ENCODE measurements around the gene CHD2.
A peak's percentile ranks its signal among the peaks of the same experiment; 100 is the strongest.

CHD2 gene

GRCh38 chr15:92885224-92886041 lies 14.7 kb upstream of the CHD2 start:
- no peak for DNase-seq (ENCODE audit: low spot score)

GRCh38 chr15:92886042-92886537 lies 14.0 kb upstream of the CHD2 start:
- no peak for DNase-seq (ENCODE audit: low spot score)

DNA sequence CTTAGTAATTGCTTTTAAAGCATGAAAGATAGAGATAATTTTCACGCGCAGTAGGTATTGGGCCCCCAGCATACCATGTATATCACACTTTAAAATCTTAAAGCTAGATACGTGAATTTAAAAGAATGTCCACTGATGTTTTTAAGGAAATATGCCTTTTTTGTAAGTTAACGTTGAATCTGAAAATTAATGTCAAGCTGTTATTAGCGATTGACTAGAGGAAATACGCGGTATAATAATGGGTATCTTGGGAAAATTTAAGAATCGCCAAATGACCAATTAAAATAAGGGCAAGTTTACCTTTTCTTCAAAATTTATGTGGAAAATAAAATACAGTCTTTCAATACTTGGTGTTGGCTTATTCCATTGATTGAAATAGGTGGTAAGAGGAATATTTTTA lies 13.3 kb upstream of the CHD2 start:
- no peak for DNase-seq (ENCODE audit: low spot score)

DNA sequence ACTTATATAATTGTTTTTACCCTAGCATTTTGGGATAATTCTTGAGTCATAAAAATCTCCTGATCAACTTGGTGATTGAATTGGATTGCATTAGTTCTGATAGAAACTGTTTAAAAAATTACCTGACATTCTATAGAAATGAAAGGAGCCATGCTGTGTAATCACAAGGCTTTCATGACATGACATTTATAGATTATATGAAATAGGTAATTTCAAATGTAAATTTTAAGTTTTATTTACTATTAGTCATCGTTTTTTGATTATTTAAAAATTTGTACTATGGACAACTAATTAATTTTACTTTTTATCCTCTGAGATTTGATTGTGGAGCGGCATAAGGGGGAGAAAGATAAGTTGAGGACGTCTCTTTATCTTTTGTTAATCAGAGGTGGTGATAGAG lies 12.3 kb upstream of the CHD2 start:
- no peak for DNase-seq (ENCODE audit: low spot score)

DNA sequence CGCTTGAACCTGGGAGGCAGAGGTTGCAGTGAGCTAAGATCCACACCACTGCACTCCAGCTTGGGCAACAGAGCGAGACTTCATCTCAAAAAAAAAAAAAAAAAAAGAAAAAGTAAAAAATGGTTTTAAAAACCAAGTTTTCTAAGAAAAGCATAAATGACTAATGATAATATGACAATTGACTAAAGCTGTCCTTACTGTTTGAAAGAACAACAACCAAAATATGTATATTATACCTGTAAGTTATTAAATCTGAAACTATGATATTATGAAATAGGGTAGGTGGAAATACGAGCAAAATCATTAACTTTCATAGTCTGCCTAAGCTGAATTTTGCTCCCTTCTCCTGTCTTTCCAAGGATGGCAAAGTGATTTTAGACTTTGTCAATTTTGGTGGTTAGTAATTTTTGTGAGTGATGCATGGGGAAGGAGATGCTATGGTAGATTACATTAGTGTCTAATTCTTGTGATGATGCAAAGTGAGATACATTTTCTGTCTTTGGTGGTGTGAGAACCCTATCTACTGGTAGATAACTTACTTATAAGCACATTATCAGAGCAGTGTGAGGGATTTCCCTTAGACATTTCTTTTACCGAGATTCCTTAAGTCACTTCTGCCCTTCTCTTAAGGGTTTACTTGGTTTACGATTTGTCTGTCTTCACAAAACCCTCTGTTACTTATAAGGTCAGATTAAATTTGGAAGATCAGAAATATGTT lies 10.6 kb upstream of the CHD2 start:
- DNase-seq (ENCODE audit: low spot score): no peak

- no peak for DNase-seq (ENCODE audit: low spot score)
Observed at GRCh38 chr15:92891533-92892200, 8.5 kb upstream of the CHD2 start.

DNA sequence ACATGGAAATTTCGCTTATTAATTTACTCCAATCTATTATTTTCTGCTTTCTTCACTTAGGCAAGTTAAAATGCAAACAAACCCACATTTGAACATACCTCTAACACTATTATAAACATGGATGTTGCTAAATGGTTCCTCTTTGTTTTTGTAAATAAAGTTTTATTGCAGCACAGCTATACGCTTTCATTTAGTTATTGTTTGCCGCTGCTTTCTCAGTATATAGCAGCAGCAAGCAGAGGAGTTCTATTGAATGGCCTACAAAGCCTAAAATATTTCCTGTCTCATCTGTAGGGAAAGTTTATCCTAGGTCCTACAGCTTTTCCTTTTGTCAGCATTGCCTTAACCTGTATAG lies 7.9 kb upstream of the CHD2 start:
- DNase-seq (ENCODE audit: low spot score): no peak

GRCh38 chr15:92893200-92893599 lies 6.9 kb upstream of the CHD2 start:
- DNase-seq (ENCODE audit: low spot score): no peak

DNA sequence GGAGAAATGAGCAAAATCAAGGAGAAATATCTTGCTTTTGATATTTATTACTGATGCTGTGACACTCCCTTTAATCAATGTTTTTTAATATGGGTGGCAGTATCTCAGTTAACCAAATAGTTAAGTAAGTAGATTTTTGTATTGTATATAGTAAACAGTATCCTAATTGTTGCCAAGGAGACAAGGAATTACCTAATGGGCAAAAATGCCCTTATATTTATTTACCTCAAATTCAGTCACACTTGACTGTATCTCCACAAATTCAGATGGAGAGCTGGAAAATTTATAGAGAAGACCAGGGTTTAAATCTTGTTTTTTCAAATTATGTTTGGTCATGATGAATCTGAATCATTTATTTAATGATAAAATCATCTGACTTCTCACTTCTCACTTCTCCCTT lies 3.6 kb upstream of the CHD2 start:
- no peak for DNase-seq (ENCODE audit: low spot score)

DNA sequence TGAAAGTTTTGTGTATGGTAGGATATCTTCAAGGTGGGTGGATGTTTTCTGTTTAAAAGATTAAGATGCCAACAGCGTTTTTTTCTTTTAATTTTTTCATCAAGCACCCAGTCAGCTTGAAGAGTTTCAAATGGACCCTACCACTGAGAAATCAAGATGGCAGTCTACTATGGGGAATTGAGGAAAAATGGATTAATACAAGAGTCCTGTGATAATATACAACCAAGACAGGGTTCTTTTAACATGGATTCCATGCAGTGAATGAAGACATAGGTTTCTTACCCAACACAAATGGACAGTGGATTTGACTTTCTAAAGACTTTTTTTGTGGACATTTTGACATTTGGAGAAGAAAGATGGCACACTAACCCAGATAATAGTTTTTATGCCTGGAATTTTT lies 2.5 kb upstream of the CHD2 start:
- DNase-seq (ENCODE audit: low spot score): no peak

GRCh38 chr15:92898988-92899582 lies 1.0 kb upstream of the CHD2 start:
- DNase-seq (ENCODE audit: low spot score): no peak

DNA sequence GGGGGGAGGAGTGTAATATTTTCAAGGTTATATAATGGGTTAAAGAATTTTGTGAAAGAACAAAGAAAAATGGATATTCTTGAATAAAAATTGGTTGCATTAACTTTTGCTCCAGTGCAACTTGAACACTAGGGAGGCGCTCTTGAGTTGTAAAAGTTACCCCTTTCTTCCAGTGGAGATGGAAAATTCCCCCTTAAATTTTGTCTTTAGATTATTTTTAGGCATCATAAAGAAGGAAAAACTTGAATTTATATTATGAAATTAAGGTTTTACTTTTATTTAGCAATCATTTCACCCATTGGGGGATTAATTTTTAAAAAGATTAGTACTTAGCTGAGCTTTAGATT lies 550 bp upstream of the CHD2 start:
- no peak for DNase-seq (ENCODE audit: low spot score)

GRCh38 chr15:92900731-92901071 lies 577 bp downstream of the CHD2 start:
- no peak for DNase-seq (ENCODE audit: low spot score)

DNA sequence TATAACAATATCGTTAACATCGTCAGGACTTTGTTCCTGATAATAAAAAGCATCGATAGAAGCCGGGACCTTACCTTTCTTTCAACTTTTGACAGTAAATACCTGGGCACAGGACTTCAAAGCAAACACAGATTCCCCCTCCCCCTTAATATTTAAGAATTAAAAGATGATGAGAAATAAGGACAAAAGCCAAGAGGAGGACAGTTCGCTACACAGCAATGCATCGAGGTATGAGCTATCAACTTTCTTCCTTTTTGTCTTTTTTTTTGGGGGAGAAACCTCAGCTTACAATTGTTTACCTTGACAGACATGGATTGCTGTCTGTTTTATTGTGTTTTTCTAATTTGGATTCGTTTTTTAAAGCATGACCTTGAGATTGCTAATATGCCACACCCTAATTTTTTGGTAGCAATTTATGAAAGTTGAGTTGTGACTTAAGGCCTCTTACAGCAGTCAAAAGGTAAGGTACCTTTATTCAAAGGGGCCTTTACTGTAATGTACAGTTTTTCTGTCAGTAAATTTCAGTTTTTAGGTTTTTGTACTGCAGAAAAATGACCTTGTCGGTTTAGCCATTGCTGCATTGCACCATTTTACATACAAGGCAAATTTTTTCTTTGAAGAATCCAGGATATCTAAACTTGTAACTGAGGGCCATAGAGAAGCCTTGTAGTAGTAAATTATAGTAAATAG lies 1.1 kb downstream of the CHD2 start:
- DNase-seq (ENCODE audit: low spot score): no peak

- no peak for DNase-seq (ENCODE audit: low spot score)
Observed at GRCh38 chr15:92901995-92902394, 1.9 kb downstream of the CHD2 start.

GRCh38 chr15:92902737-92903593 lies 2.8 kb downstream of the CHD2 start:
- DNase-seq (ENCODE audit: low spot score): no peak

DNA sequence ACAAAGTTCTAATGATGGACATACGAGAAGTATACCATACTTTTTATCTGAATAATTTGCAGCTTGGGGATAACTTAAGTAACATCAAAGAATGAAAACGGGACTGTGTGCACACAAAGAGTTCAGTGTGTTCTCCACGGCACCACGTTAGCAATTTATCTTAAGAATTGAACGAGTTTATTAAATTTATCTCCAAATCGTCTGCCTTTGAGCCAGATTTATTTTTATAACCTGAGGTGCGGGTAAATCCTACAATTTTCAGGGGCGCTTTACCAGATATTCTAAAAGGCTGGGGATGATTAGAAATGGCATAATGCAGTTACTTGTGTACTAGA lies 3.5 kb downstream of the CHD2 start:
- DNase-seq (ENCODE audit: low spot score): no peak

DNA sequence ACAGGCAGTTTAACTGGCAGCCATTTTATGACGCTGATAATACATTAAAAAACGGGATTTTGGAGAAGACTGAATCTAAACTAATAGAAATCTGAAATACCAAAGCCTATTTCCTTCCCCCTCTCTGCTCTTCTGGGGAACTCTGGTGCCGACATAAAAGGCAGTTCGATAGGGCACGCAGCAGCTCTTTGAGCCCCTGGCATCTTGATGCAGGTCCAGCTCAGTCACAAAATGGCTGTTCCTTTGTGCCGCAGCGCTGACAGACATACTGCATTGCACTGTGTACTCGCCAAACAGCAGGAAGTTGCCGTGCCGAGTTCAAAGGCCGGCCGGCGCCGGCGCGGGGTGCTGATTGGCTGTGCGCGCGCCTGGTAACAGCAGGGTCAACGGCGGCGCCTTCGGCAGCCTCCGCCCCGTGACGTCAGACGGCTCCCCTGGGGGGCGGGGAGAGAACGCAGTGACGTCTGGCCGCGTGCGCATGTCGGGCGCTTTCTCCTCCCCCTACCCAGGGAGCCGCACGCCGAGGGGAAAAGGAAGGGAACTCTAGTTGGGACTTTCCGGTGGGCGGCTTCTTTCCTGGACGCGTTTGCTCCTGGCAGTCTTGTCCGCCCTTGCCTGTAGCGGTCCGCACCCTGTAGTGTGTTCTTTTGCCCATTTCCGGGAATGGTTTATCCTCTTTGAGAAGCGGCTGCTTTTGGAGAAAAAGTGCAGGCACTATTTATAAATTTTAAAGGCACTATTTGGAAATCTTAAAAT lies 4.0 kb downstream of the CHD2 start:
- DNase-seq (ENCODE audit: low spot score): peak; percentile 100

GRCh38 chr15:92904722-92905571 lies 4.8 kb downstream of the CHD2 start:
- no peak for DNase-seq (ENCODE audit: low spot score)

- no peak for DNase-seq (ENCODE audit: low spot score)
Observed at GRCh38 chr15:92906020-92906419, 5.9 kb downstream of the CHD2 start.
